Measurements from ENCODE around the gene PLEKHG4B. TPM values are rescaled to one million over a fixed set of nuclear protein-coding genes. Genes with fewer than 3 reads are reported as not detected.

Gene PLEKHG4B
- total RNA-seq, 1 experiment from 2014 or later, result 0.28 TPM

DNA sequence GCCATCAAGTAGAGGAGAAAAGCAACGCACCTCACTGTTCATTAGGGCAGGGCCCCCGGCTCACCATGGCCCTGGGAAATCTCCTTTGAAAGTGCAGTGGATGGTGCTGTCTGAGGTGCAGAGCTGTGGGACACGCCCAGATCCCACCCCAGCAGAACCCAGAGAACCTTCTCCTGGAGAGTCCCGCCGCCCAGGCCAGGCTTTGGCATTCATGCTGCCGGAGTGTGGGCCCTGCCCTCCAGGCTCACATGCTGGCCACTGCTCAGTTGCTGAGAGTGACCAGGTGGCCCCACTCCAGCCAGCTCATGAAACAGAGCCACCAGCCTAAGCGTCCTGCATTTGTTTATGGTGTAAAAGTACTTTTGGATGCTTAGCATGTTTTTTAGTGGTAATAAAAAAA is 75.5 kb downstream of the PLEKHG4B start:
- H3K4me3 ChIP-seq (ENCODE audit: low read depth, low read length, poor library complexity, severe bottlenecking), result no peak overlapping the region
- intact Hi-C loops (cut with micrococcal nuclease; ENCODE audit: unreplicated experiment), result no loop called here
- H3K9me3 ChIP-seq (ENCODE audit: low read depth, low read length, poor library complexity, severe bottlenecking), result no peaks in the 10 kb centered on the region
- POLR2A ChIA-PET (ENCODE audit: low non-redundant PET), result no interaction called here
- no peak for TF ChIP-seq EZH2 (IDR thresholded peaks at IDR 0.05; ENCODE audit: borderline replicate concordance, low read depth, low read length, poor library complexity, severe bottlenecking)
- TF ChIP-seq, protein P1, sequence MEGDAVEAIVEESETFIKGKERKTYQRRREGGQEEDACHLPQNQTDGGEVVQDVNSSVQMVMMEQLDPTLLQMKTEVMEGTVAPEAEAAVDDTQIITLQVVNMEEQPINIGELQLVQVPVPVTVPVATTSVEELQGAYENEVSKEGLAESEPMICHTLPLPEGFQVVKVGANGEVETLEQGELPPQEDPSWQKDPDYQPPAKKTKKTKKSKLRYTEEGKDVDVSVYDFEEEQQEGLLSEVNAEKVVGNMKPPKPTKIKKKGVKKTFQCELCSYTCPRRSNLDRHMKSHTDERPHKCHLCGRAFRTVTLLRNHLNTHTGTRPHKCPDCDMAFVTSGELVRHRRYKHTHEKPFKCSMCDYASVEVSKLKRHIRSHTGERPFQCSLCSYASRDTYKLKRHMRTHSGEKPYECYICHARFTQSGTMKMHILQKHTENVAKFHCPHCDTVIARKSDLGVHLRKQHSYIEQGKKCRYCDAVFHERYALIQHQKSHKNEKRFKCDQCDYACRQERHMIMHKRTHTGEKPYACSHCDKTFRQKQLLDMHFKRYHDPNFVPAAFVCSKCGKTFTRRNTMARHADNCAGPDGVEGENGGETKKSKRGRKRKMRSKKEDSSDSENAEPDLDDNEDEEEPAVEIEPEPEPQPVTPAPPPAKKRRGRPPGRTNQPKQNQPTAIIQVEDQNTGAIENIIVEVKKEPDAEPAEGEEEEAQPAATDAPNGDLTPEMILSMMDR (conservative IDR thresholded peaks at IDR 0.05; ENCODE audit: low read depth, low read length), result no peak
- CTCF ChIA-PET, result no interaction called here
- no peaks in the 10 kb centered on the region for H3K27me3 ChIP-seq (replicated peaks; ENCODE audit: insufficient read depth, low read depth, low read length, poor library complexity)
- BruUV-seq (replicated peaks), result no TSS peak
- no peak for DNase-seq (ENCODE audit: low spot score)
- no peaks in the 10 kb centered on the region for H3K36me3 ChIP-seq (ENCODE audit: insufficient read depth, low read length, poor library complexity, severe bottlenecking)
- H3K27ac ChIP-seq (ENCODE audit: low read depth, low read length, poor library complexity, severe bottlenecking), result no peak overlapping the region
- no peaks in the 10 kb centered on the region for H3K4me1 ChIP-seq (ENCODE audit: insufficient read depth, low read length, poor library complexity, severe bottlenecking)

DNA sequence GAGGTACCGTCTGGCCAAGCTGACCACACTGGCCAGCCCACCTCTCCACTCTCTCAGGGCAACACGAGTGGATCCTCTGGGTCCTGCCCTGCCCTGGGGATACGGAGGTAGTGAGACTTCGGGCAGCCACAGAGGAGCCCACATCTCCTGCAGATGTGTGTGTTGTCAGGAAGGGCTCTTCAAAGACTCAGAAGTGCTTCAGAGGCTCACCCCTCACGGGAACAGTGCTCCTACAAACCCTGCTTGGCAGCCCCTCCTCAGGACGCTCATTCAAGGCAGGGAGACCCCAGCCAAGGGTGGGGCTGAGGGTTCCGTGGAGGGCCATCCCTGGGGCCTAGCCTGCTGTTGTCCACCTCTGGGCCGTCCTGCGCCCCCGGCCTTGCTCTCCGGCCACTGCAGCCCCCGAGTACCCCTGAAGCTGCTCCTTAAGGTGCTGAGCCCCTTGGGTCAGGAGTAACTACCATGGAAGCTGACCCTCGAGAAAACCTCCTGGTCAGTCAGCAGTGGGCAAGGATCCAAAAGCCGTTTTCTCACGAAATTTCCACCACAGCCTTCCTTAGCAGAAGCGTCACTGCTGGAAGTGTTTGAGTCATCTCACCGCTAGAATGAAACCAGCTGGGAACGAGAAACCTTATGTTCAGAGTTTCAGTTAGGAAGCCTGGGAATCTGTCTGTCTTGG is 76.2 kb downstream of the PLEKHG4B start:
- H3K36me3 ChIP-seq (ENCODE audit: insufficient read depth, low read length, poor library complexity, severe bottlenecking), result no peaks in the 10 kb centered on the region
- H3K4me3 ChIP-seq (ENCODE audit: low read depth, low read length, poor library complexity, severe bottlenecking), result no peak overlapping the region
- H3K9me3 ChIP-seq (ENCODE audit: low read depth, low read length, poor library complexity, severe bottlenecking), result no peaks in the 10 kb centered on the region
- no peaks in the 10 kb centered on the region for H3K27me3 ChIP-seq (replicated peaks; ENCODE audit: insufficient read depth, low read depth, low read length, poor library complexity)
- TF ChIP-seq, protein P1 (conservative IDR thresholded peaks at IDR 0.05; ENCODE audit: low read depth, low read length), result no peak
- TF ChIP-seq EZH2 (IDR thresholded peaks at IDR 0.05; ENCODE audit: borderline replicate concordance, low read depth, low read length, poor library complexity, severe bottlenecking), result no peak
- ChIA-PET CTCF (no interaction called here), POLR2A (ENCODE audit: low non-redundant PET) (no interaction called here)
- BruUV-seq (replicated peaks), result no TSS peak
- intact Hi-C loops (cut with micrococcal nuclease; ENCODE audit: unreplicated experiment), result no loop called here
- H3K4me1 ChIP-seq (ENCODE audit: insufficient read depth, low read length, poor library complexity, severe bottlenecking), result no peaks in the 10 kb centered on the region
- no peak overlapping the region for H3K27ac ChIP-seq (ENCODE audit: low read depth, low read length, poor library complexity, severe bottlenecking)
- no peak for DNase-seq (ENCODE audit: low spot score)

DNA sequence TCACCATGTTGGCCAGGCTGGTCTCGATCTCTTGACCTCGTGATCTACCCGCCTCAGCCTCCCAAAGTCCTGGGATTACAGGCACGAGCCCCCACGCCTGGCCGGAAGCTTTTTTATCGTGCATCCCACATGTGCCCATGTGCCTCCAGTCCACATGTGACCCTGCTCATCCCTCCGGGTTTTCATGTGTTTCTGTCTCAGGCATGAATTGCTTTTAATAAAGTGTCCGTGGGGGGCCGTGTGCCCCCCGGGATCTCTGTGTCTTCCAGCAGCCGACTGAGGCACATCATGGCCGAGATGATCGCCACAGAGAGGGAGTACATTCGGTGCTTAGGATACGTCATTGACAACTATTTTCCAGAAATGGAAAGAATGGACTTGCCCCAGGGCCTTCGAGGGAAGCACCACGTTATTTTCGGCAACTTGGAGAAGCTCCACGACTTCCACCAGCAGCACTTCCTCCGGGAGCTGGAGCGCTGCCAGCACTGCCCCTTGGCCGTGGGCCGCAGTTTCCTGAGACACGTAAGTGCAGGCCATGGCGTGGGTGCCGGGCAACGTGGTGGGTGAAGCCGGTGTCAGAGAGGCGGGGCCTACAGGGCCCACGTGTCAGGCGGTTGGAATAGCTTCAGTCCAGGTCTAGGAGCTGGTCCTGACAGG is 77.2 kb downstream of the PLEKHG4B start:
- no peaks in the 10 kb centered on the region for H3K36me3 ChIP-seq (ENCODE audit: insufficient read depth, low read length, poor library complexity, severe bottlenecking)
- TF ChIP-seq EZH2 (IDR thresholded peaks at IDR 0.05; ENCODE audit: borderline replicate concordance, low read depth, low read length, poor library complexity, severe bottlenecking), result no peak
- TF ChIP-seq, protein P1 (conservative IDR thresholded peaks at IDR 0.05; ENCODE audit: low read depth, low read length), result no peak
- H3K27ac ChIP-seq (ENCODE audit: low read depth, low read length, poor library complexity, severe bottlenecking), result no peak overlapping the region
- no peaks in the 10 kb centered on the region for H3K27me3 ChIP-seq (replicated peaks; ENCODE audit: insufficient read depth, low read depth, low read length, poor library complexity)
- no peak overlapping the region for H3K4me3 ChIP-seq (ENCODE audit: low read depth, low read length, poor library complexity, severe bottlenecking)
- ChIA-PET CTCF (interaction anchor here (0.7 kb wide), 1 partner anchor 920 kb away, joined by 3 read pairs; no protein-coding TSS in a partner anchor), POLR2A (ENCODE audit: low non-redundant PET) (no interaction called here)
- DNase-seq (ENCODE audit: low spot score), result no peak
- H3K9me3 ChIP-seq (ENCODE audit: low read depth, low read length, poor library complexity, severe bottlenecking), result no peaks in the 10 kb centered on the region
- intact Hi-C loops (cut with micrococcal nuclease; ENCODE audit: unreplicated experiment), result no loop called here
- no peaks in the 10 kb centered on the region for H3K4me1 ChIP-seq (ENCODE audit: insufficient read depth, low read length, poor library complexity, severe bottlenecking)
- BruUV-seq (replicated peaks), result no TSS peak

All from A673 (cell line).